ENCODE data around the gene UCK1. TPM values are rescaled to one million over a fixed set of nuclear protein-coding genes. Genes with fewer than 3 reads are reported as not detected.

Gene UCK1
- total and polyA plus RNA-seq, 2 of the 13 experiments (the other 11 are each of a cell fraction or from before 2014, with no cell fraction given), result 11.0 to 24.1 TPM

- TF ChIP-seq CERS6 (CRISPR knock-in tag; IDR thresholded peaks at IDR 0.05) (no peak), ZKSCAN5 (CRISPR knock-in tag; IDR thresholded peaks at IDR 0.05) (no peak), POGZ (CRISPR knock-in tag; IDR thresholded peaks at IDR 0.05) (peak; percentile 76), ZFP36 (IDR thresholded peaks at IDR 0.05; ENCODE audit: borderline replicate concordance, low read depth, low read length, partially characterized antibody) (no peak), ZNF484 (CRISPR knock-in tag; IDR thresholded peaks at IDR 0.05; ENCODE audit: borderline replicate concordance, low read depth) (no peak), HMGA1 (CRISPR knock-in tag; conservative IDR thresholded peaks at IDR 0.05) (no peak), PRDM10 (CRISPR knock-in tag; IDR thresholded peaks at IDR 0.05; ENCODE audit: low read depth) (no peak), RCOR2 (CRISPR knock-in tag; IDR thresholded peaks at IDR 0.05) (no peak; the same call in 1 of the 2 replicates), MAFG (CRISPR knock-in tag; IDR thresholded peaks at IDR 0.05) (no peak), SOX13 (IDR thresholded peaks at IDR 0.05) (no peak), SOX13 (CRISPR knock-in tag; conservative IDR thresholded peaks at IDR 0.05 in 1 of 2, IDR thresholded peaks at IDR 0.05 in 1 of 2) (peak in 1 of 2 experiments; percentile 83; a peak in 2 of 4 replicates), CENPX (CRISPR knock-in tag; IDR thresholded peaks at IDR 0.05) (no peak), ZNF749 (CRISPR knock-in tag; IDR thresholded peaks at IDR 0.05; ENCODE audit: borderline replicate concordance) (peak; percentile 81; the same call in 1 of the 2 replicates), ZNF850 (CRISPR knock-in tag; conservative IDR thresholded peaks at IDR 0.05) (no peak), ZBTB8A (CRISPR knock-in tag; IDR thresholded peaks at IDR 0.05; ENCODE audit: borderline replicate concordance, low read depth) (no peak), ZNF747 (CRISPR knock-in tag; IDR thresholded peaks at IDR 0.05; ENCODE audit: borderline replicate concordance) (no peak), FOSL1 (CRISPR knock-in tag; IDR thresholded peaks at IDR 0.05; ENCODE audit: borderline replicate concordance) (no peak), CHD2 (IDR thresholded peaks at IDR 0.05; ENCODE audit: low read depth, low read length) (no peak), E2F2 (CRISPR knock-in tag; IDR thresholded peaks at IDR 0.05; ENCODE audit: borderline replicate concordance) (0 out of 2 replicates have a peak, but pooled peaks have one; percentile 43), ZNF160 (CRISPR knock-in tag; IDR thresholded peaks at IDR 0.05) (no peak)
- TF ChIP-seq, protein P1, sequence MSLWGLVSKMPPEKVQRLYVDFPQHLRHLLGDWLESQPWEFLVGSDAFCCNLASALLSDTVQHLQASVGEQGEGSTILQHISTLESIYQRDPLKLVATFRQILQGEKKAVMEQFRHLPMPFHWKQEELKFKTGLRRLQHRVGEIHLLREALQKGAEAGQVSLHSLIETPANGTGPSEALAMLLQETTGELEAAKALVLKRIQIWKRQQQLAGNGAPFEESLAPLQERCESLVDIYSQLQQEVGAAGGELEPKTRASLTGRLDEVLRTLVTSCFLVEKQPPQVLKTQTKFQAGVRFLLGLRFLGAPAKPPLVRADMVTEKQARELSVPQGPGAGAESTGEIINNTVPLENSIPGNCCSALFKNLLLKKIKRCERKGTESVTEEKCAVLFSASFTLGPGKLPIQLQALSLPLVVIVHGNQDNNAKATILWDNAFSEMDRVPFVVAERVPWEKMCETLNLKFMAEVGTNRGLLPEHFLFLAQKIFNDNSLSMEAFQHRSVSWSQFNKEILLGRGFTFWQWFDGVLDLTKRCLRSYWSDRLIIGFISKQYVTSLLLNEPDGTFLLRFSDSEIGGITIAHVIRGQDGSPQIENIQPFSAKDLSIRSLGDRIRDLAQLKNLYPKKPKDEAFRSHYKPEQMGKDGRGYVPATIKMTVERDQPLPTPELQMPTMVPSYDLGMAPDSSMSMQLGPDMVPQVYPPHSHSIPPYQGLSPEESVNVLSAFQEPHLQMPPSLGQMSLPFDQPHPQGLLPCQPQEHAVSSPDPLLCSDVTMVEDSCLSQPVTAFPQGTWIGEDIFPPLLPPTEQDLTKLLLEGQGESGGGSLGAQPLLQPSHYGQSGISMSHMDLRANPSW (CRISPR knock-in tag; IDR thresholded peaks at IDR 0.05; ENCODE audit: borderline replicate concordance), result no peak
Measured at GRCh38 chr9:131545003-131545785, 14.1 kb upstream of the UCK1 start, which contains the start of gene PRRT1B (continued).

Measured in HepG2 (cell line).